OCI-M2 (cell line): Measurements from ENCODE around the gene TOB1.

Source experiments
- DNase-seq: peaks from one replicate; lab custom pipeline; 2025; ENCODE audit not compliant: unreplicated experiment; lab: John Stamatoyannopoulos, UW

TOB1 gene, protein sequence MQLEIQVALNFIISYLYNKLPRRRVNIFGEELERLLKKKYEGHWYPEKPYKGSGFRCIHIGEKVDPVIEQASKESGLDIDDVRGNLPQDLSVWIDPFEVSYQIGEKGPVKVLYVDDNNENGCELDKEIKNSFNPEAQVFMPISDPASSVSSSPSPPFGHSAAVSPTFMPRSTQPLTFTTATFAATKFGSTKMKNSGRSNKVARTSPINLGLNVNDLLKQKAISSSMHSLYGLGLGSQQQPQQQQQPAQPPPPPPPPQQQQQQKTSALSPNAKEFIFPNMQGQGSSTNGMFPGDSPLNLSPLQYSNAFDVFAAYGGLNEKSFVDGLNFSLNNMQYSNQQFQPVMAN

DNA sequence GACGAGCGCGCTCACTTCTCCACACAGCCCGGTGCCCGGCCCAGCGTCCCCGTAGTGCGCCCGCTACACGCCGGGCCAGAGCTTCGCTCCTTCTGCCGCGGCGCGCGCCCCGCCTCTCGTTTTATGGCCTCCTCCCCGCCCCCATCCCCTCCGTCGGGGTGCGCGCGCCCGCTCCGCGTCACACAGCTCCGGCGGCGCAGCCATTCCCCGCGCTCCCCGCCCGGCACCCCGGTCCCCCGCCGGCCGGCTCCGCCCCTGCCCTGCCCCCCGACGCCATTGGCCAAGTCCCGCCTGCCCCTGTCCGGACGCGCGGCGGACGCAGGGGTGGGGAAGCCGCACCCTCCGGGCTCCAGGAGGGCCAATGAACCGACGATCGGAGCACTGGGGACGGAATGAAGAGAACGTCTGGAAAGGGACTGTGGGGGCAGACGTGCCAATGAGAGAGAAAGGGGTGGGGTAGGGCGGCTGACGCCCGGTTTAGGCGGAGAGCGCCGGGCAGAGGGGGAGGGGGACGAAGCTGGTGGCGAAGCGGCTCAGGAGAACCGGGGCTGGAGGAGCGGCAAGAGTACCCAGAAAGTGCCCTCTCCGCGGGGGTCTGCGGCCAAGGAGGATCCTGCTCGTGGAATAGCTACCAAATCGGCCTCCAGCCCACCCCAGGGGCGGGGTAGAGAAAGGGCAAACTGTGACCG, at the start of gene TOB1:
Gene TOB1, minus strand, starts transcription at position 94 of the 689 bp plus-strand sequence. CDS start 2,337 bp downstream, outside the sequence.
- peak; percentile 19 for DNase-seq

DNA sequence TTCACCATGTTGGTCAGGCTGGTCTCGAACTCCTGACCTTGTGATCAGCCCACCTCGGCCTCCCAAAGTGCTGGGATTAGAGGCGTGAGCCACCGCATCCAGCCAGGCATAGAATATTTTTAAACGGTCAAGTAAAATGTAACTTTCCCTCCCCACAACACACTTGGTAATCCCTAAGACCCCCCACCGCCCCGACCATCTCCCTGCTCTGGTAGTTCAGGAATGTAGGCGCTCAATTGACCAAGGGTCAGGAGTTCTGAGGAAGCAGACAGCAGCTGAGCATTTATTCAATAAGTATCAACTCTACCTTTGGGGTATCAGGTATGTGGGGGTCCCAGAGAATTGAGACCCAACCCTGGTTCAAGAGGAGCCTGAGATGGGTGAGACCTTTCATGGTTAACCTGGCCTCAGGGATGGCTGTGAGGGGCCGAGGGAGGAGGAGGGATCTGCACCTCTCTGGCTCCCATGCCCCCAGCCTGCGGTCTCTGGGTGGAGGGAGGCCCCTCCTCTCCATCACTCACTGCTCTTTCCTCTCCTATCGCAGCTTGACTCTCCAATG, 48.4 kb upstream of the TOB1 start:
- DNase-seq = no peak

DNA sequence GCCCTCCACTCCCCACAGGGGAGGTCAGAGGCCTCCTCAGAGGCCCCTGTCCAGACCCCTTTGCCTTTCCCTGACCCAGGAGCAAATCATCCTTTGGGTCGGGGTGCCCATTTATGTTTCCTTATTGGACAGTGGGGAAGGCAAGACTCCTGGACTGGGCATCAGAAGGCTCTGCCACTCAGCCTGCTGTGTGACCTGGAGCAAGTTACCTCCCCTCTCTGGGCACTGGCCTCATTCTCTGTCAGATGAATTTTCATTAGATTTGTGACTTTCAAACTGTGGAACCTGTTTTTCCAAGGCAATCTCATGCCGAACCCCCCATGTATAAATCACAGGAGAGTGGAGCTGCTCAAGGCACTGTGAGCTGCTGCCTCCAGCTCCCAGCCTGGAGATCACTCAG, 47.0 kb upstream of the TOB1 start:
- DNase-seq = no peak

DNA sequence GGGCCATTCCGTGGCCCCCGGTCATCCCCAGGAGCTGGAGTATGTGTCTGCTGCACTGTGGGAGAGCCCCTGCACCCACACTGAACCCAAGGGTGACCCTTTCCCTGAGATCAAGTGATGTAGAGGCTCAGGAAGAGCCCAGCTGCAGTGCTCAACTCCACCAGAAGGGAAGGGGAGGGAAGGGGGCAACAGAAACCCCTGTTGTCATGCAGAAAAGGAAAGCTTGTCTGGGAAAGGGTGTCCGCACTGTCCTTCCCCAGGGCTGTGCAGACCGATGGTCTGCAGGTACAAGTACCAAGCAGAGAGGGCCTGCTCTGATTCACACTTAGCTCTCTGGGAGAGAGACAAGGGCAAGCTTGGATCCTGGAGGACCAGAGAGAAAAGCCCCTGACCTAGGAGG, 45.7 kb upstream of the TOB1 start:
- no peak for DNase-seq

DNA sequence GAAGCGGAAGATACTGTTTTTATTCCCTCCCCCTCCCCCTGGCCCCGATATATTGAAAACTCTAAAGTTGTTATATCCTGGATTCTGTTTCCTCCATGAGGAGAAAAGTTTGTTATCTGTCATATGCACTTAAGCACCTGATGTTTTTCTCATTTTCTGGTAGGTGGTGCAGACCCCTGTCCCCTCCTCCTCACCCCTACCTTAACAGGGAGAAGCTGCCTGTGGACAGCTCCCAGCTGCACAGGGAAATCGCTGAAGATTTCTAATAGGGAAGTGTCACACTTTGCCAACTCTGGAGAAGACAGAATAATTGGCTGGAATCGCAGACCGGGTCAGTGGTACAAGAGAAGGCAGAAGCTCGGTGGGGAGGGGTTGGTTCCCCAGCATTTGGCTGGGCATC, 45.3 kb upstream of the TOB1 start:
- no peak for DNase-seq

DNA sequence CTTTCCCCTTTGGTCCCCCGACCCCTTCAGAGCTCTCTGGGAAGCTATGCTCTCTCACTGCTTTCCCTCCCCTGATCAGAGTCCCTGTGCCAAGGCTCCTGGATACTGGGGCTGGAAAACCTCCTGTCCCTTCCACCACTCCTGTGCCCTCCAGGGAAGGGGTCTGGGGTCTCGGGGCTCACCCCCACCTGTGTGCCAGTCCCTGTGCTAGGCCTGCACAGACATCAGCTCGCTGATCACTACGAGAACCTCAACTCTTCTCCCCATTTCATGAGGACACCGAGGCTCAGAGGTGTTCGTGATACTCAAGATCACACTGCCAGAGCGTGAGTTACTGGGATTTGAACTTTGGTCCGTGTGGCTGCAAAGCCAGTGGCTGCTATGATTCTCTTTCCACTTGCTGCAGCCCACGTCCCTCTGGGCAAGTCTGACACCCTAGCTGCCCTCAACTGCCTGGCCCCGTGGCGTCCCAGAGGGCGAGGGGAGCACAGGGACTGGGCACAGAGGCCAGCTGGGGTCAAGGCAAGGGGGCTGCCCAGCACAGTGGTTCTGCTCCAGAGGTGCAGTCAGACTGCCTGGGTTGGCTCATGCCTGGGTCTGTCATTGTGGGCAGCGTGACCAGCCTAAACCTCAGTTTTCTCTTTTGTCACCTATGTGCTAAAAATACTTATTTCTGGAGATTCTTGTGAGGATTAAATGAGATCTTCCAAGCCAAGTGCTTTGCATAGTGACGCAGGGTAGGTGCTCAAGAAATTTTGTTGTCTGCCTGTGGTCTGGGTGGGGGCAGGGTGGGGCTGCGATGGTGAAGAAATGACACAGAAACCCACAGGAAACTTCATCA, 43.8 kb upstream of the TOB1 start:
- no peak for DNase-seq

DNA sequence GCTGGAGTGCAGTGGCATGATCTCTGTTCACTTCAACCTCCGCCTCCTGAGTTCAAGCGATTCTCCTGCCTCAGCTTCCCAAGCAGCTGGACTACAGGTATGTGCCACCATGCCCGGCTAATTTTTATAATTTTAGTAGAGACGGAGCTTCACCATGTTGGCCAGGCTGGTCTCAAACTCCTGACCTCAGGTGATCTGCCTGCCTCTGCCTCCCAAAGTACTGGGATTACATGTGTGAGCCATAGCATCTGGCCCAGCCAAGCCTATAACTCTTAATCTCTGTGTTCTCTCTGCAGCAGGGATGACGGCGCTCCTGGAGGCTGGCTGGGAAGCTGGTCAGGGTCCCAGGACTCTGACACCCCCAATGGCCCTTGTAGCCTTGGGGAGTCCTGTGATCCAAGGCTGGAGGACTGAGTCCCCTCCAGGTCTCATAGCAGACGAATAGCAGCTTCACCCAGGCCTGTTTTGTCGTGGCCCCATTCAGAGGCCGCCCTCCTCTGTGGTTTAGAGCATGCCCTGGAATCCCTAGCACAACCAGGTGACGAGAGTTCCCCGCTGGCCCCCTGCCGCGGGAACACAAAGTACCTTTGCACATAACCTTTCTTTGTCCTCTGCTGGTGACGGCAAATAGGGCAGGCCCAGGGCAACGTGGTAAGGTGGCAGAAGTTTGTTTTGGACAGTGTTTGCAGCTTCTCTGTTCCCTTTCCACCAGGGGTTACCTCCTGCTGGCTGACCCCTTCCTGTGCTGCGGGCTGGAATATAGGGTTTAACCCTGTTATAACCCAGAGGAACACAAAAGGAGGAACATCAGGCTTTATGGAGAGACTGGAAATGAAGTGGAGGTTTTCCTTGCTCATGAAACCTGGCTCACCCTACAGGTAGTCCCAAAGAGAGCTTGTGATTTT, 43.0 kb upstream of the TOB1 start:
- no peak for DNase-seq

DNA sequence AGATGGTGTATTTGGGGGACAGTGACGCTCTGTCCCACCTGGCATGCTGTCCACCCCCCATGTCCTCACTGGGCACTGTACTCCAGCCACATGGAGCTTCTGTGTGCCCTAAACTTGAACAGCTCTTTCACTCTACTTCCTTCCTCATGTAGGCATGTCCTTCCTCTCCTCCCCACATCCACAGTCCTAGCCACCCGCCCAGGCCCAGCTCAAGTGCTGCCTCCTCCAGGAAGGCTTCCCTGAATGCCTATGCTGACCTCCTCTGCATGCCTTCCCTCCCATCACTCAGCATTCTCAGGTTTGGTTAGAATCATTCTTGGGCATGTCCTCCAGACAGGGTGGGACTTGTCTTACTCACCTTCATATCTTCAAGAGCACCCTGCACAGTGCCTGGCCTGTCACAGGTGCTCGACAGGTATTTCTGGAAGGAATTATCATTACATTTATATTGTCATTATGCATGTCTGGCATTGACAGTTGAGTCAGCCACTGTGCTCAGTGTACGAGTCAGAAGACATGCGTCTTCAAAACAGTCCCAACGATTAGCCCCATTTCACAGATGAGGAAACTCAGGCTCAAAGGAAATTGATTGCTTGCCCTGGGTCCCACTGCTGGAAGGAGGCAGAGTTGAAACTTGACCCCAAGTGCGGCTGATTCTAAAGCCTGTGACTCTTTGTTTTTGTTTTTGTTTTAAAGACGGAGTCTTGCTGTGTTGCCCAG, 42.1 kb upstream of the TOB1 start:
- DNase-seq = no peak

DNA sequence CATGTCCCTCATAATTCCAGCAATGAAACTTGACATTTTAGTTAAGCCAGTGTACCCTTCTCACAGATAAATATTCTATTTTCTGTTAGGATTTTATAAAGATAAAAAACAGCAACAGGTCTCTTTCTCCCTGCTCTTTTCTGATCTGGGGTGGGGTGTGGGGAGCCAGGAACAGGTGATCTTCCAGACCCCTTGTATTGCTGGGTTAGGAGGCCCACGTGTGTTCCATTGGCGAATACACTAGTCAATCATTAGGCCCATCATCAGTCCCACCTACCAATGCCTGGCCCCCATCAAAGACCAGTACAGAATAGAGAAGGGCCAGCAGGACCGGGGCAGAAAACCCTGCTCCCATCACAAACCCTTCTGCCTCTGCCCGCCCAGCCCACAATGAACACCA, 40.3 kb upstream of the TOB1 start:
- DNase-seq = no peak

DNA sequence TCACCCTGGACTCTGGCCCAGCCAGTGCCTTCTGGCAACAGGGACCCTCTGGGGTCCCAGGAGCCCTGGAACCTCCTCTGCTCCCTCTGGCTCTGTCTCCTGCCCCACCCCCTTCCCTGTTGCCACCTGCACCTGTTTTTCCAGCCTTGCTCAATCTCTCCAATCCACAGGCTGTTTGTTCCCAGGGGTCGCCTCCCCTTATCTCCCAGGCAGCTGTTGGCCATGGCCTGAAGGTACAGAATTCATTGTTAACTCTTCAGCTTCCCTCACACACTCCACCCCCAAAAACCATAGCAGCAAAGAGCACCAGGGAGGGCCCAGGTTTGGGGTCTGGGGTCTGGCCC, 39.3 kb upstream of the TOB1 start:
- no peak for DNase-seq

DNA sequence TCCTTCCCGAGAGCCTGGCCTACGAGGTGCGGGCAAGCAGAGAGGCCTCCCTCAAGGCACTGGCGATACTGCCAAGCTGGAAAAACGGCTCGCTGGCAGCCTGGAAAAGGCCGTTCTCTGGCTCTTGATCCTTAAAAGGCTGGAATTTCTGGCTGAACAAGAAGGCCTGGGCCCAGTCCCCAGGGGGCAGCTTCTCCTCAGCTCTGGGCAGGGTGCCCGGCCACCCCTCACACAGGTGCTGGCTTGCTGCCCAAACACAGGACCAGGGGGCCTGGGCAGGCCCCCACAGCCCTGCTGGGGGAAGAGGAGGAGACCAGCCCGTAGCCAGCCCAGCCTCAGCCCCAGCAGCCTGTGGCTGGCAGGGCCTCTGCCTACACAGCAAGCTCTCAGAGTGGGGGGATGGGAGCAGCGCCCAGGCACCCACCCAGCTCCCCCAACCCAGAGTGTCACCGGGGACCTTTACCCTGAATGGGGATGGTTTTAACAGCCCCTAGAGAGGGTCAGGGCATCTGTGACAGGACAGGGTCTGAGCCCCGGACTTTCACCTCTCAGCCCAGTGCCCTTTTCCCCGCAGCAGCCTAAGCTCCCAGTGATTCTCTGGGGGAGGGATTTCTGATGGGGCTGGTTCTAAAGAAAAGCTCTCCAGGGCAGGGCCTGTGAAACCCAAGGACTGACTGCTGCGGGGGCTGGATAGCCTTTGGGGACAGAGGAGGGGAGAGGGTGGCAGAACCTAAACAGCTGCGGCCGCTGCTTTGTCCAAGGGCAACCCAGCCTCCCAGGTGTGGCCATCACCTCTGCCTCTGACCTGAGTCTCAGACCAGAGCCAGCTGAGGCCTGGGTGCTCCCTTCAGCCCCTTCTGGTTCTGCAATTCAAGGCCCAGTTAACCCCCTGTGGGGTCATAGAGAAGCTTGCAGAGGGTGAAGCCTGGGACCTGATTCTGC, 38.6 kb upstream of the TOB1 start:
- DNase-seq = no peak

DNA sequence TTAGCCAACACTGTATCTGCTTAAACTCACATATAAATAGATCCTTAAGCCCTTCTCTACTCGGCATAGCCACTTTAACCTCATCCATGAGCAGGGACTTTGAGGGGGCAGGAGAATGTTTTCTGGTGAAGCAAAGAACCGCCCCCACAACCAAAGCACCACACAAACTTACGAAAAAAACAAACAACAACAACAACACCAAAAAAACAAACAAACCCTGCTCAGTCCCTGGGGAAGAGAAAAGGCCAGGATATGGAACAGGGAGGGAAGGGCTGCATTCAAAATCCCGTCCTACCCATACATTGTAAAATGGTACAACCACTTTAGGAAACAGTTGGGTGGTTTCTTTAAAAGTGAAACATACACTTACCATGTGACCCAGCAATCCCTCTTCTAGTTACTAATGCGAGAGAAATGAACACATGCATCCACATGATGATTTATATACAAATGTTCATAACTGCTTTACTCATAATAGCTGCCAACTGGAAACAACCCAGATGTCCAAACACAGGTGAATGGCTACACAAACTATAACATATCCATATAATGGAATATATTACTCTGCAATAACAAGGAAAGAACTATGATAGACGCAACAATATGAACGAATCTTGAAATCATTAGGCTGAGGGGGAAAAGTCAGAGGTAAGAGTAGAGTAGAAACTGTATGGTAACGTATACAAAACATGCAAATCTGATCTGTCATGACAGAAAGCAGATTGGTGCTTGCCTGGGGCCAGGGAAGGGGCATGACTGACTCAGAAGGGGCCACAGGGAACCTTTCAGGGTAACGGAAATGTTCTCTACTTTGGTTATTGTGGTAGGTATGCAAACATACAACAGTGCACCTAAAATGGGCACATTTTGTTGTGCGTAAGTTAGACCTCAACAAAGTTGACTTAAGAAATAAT, 37.7 kb upstream of the TOB1 start:
- DNase-seq = no peak

DNA sequence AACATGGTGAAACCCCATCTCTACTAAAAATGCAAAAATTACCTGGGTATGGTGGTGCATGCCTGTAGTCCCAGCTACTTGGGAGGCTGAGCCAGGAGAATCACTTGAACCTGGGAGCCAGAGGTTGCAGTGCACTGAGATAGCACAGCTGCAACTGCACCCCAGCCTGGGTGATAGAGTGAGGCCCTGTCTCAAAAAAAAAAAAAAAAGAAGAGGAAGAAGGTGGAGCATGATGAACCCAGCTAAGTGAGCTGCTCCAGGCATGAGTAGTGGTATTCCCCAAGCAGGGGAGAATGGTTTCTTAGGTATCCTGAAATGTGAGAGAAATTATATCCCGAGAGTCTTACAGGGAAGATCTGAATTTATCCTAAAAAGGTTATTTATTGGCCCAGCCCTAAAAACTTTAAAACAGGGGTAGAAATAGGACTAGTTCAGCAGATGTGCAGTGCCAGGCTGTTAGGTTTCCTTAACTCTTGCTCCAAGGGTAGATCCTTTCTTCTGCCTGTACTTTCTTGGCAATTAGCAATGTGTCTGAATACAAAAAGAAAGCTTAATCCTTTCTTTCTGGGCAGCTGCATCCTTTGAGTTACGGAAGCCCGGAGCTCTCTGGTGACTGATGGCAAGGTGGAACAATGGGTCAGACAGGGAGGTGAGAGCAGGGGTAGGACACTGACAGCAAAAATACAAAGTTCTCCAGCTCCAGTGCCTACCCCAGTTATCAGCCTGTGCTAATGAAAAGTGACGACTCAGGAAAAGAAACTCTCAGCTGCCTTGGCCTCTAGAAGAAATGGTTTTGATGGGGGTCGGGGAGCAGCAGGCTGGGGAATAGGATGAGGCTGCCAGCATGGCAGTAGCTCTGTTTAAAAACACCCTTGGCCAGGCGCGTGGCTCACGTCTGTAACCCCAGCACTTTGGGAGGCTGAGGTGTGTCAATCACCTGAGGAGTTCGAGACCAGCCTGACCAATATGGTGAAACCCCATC, 36.5 kb upstream of the TOB1 start:
- DNase-seq = no peak

DNA sequence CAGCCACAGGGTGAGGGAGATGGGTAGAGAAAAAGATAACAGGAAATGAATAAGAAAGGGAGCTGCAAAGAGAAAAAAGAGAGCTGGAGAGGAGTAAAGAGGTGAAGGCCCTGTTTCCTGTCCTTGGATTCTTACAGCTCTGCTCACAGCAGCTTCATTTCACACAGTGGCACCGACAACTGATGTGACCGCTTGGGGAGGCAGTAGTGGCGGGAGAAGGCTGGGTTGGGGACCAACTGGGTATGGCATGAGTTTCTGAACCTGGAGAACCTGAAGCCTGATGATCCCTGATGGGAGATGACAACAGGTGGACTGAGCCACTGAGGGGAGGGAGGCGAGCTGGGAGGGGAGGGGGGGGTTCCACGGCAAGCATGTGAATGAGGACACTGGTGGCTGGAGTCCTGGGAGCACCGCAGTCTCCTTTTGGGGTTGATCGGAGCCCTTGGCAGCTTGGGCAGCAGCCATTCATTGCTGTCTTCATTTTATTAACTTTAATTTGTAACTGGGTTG, 34.3 kb upstream of the TOB1 start:
- DNase-seq = no peak

DNA sequence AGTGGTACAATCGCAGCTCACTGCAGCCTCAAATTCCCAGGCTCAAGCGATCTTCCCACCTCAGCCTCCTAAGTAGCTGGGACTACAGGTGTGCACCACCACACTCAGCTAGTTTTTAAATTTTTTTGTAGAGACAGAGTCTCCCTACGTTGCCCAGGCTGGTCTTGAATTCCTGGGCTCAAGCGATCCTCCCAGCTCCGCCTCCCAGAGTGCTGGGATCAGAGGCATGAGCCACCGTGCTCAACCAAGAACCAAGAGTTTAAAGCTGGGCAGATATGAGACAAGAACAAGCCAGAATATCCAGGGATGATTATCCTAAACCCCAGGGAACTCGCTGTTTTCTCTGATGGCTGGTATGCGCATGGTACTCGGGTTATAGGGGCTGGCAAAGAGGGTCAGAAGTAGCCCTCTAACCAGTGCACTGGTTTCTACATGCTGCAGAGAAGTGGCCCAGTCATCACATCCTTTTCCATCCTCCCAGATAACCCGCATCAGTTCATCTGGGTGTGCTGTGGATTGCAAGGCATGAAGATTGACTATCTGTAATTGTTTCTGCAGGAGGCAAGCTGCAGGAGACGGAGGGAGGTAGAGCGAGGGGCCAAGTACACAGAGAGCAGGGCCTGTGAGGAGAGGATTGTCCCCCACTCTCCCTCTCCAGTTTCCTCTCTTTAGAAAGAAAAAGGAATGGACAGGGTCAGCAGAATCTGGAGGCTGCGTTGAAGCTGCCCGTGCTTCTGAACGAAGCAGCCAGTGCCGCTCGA, 33.6 kb upstream of the TOB1 start:
- DNase-seq = no peak

DNA sequence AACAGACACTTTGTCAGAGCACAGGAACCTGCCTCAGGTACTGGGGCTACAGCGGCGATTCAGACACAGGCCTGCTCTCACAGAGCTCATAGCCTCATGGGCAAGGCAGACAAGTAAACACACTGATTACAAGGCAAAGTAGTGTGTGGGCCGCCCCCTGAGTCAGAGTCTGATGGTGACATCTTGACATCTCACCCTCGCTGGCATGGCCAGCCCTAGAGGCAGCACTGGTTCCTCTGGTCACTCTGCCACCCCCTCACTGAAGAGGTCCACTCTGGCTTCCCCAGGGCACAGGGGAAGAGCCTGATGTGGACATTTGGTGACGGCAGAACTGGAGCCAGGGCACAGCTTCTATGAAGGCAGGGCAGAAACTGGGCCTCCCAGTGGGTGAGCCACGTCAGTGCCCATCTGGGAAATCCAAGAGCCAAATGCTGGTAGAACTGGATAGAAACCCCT, 32.9 kb upstream of the TOB1 start:
- DNase-seq = no peak
